Hepatocyte (in vitro differentiated cells): ENCODE measurements around the gene KRTAP10-5.
"Not testable (repeated sequence)": the region's sequence is repeated elsewhere in the genome, so short reads cannot be mapped to it uniquely, and the experiment has no call there.

Experiments used
- CTCF ChIP-seq: fragments of 200-600 bp; sonication (generic); IDR thresholded peaks from 2 replicates; pipeline ENCODE4 v1.5.1; 2016; ENCODE audit warnings: antibody characterized with exemption, mild to moderate bottlenecking; ENCODE audit not compliant: poor library complexity
- EZH2 ChIP-seq: fragments of 200-600 bp; sonication (generic); IDR thresholded peaks from 2 replicates; pipeline ENCODE4 v1.6.1; 2016; ENCODE audit warnings: antibody characterized with exemption, mild to moderate bottlenecking, borderline replicate concordance
- EZH2phosphoT487 ChIP-seq: fragments of 200-600 bp; sonication (generic); IDR thresholded peaks from one replicate; pipeline ENCODE4 v1.6.1; 2018; ENCODE audit warnings: antibody characterized with exemption, mild to moderate bottlenecking, low read depth, moderate library complexity; ENCODE audit not compliant: unreplicated experiment, severe bottlenecking

GRCh38 chr21:44627831-44628233 lies 47.4 kb upstream of the KRTAP10-5 start:
- TF ChIP-seq CTCF, EZH2, EZH2phosphoT487: not testable (repeated sequence)
